ENCODE results near the gene FUT4.

DNA sequence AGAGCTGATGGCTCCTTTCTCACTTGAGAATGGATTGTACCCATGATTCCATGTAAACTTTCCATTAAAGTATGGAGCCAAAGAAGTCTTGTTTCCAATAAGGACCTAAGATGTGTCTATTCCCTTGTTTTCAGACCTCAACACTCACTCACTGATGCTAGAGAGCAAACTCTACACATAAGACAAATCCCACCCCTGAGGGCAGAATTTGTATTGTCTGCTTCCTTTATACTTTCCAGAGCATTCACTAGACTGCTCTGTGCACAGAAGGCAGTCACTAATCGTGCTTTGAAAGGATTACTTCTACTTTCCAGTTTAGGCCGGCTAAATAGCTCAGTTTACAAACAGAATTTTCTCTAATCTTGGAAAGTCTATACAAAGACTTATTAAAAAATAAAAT is 43.5 kb upstream of the FUT4 start:
- TF ChIP-seq, protein P1, sequence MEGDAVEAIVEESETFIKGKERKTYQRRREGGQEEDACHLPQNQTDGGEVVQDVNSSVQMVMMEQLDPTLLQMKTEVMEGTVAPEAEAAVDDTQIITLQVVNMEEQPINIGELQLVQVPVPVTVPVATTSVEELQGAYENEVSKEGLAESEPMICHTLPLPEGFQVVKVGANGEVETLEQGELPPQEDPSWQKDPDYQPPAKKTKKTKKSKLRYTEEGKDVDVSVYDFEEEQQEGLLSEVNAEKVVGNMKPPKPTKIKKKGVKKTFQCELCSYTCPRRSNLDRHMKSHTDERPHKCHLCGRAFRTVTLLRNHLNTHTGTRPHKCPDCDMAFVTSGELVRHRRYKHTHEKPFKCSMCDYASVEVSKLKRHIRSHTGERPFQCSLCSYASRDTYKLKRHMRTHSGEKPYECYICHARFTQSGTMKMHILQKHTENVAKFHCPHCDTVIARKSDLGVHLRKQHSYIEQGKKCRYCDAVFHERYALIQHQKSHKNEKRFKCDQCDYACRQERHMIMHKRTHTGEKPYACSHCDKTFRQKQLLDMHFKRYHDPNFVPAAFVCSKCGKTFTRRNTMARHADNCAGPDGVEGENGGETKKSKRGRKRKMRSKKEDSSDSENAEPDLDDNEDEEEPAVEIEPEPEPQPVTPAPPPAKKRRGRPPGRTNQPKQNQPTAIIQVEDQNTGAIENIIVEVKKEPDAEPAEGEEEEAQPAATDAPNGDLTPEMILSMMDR (IDR thresholded peaks at IDR 0.05), result no peak
- no peak for TF ChIP-seq ZFX (IDR thresholded peaks at IDR 0.05; ENCODE audit: borderline replicate concordance)
